Fibroblast of the aortic adventitia (primary cell): ENCODE results near the gene EEF1A2. TPM values are rescaled to one million over a fixed set of nuclear protein-coding genes. Genes with fewer than 3 reads are reported as not detected.

Experiments
- DNase-seq: peaks from one replicate; pipeline ENCODE4 v3.0.0-alpha.2; 2010; ENCODE audit warnings: low read depth
- H3K4me3 ChIP-seq: 2 replicates; pipeline ENCODE4 v1.5.1; 2011; ENCODE audit warnings: low read depth, mild to moderate bottlenecking, control low read depth, low read length, moderate library complexity
- CTCF ChIP-seq: IDR thresholded peaks from 2 replicates; pipeline ENCODE4 v1.5.1; 2011; ENCODE audit warnings: mild to moderate bottlenecking, low read length, control low read depth, inconsistent platforms; ENCODE audit not compliant: insufficient read depth
- total RNA-seq: library from RNA; depleted of rRNA; stranded (reverse); fragments of >200 nt; gene quantifications from 2 replicates; pipeline ENCODE4 v1.2.3, GENCODE V29; 2012; ENCODE audit warnings: low replicate concordance

The EEF1A2 gene
- total RNA-seq, 1 donor: 0.18 TPM

GRCh38 chr20:63513207-63513606 lies 14.3 kb upstream of the EEF1A2 start:
- TF ChIP-seq CTCF: no peak
- no peak for DNase-seq
- no peak overlapping the region for H3K4me3 ChIP-seq

- no peak for TF ChIP-seq CTCF
- DNase-seq: no peak
- H3K4me3 ChIP-seq: no peak overlapping the region
These were observed 10.2 kb upstream of the EEF1A2 start for GRCh38 chr20:63509088-63509564.

- H3K4me3 ChIP-seq: no peak overlapping the region
- no peak for DNase-seq
- no peak for TF ChIP-seq CTCF
These were observed 9.3 kb upstream of the EEF1A2 start for GRCh38 chr20:63508072-63508768.

- H3K4me3 ChIP-seq: no peak overlapping the region
- TF ChIP-seq CTCF: no peak
- DNase-seq: no peak
These were observed 8.3 kb upstream of the EEF1A2 start for GRCh38 chr20:63507083-63507743.

- no peak for TF ChIP-seq CTCF
- no peak overlapping the region for H3K4me3 ChIP-seq
- no peak for DNase-seq
These were observed 6.8 kb upstream of the EEF1A2 start for GRCh38 chr20:63505723-63506122.

- TF ChIP-seq CTCF: no peak
- H3K4me3 ChIP-seq: no peak overlapping the region
- DNase-seq: no peak
These were observed 6.4 kb upstream of the EEF1A2 start for GRCh38 chr20:63505281-63505680.
